HepG2 (cell line): ENCODE results near the gene SND1.

Experiments used
- ARID2 ChIP-seq: sonication (generic); formaldehyde crosslinking; IDR thresholded peaks from 2 replicates; pipeline ENCODE4 v1.8.1; 2022; ENCODE audit warnings: mild to moderate bottlenecking, missing genetic modification reagents, borderline replicate concordance
- ATF2 ChIP-seq: sonication (generic); formaldehyde crosslinking; IDR thresholded peaks from 2 replicates; pipeline ENCODE4 v1.4.0; 2020; ENCODE audit warnings: missing genetic modification reagents
- E2F1 ChIP-seq: sonication (generic); formaldehyde crosslinking; IDR thresholded peaks from 2 replicates; pipeline ENCODE4 v1.5.0; 2020; ENCODE audit warnings: missing genetic modification reagents
- ETV6 ChIP-seq: sonication (generic); formaldehyde crosslinking; conservative IDR thresholded peaks from 2 replicates; pipeline ENCODE4 v1.4.0; 2020; ENCODE audit warnings: missing genetic modification reagents
- HIVEP1 ChIP-seq: sonication (generic); formaldehyde crosslinking; IDR thresholded peaks from 2 replicates; pipeline ENCODE4 v1.4.0; 2020; ENCODE audit warnings: mild to moderate bottlenecking, missing genetic modification reagents
- SNAPC4 ChIP-seq: sonication (generic); formaldehyde crosslinking; IDR thresholded peaks from 2 replicates; pipeline ENCODE4 v1.4.0; 2020; ENCODE audit warnings: mild to moderate bottlenecking, missing genetic modification reagents
- ZNF558 ChIP-seq: sonication (generic); formaldehyde crosslinking; IDR thresholded peaks from 2 replicates; pipeline ENCODE4 v1.9.0; 2022; ENCODE audit warnings: mild to moderate bottlenecking, missing genetic modification reagents, borderline replicate concordance
- ZNF788 ChIP-seq: sonication (generic); formaldehyde crosslinking; IDR thresholded peaks from 2 replicates; pipeline ENCODE4 v1.5.0; 2020; ENCODE audit warnings: mild to moderate bottlenecking, missing genetic modification reagents, borderline replicate concordance
- TF ChIP-seq, protein P1 (sequence below): sonication (generic); formaldehyde crosslinking; IDR thresholded peaks from 2 replicates; pipeline ENCODE4 v1.8.1; 2023; ENCODE audit warnings: mild to moderate bottlenecking, missing genetic modification reagents
- TF ChIP-seq, protein P2 (sequence below), 2 experiments: IDR thresholded peaks; 2 replicates each; pipeline ENCODE4 v1.6.1; 2011 to 2012; ENCODE audit warnings: low read length in 2 of 2, borderline replicate concordance in 1 of 2, low read depth in 1 of 2, mild to moderate bottlenecking in 1 of 2, moderate library complexity in 1 of 2
- TF ChIP-seq, protein P3 (sequence below): sonication (generic); formaldehyde crosslinking; IDR thresholded peaks from 2 replicates; pipeline ENCODE4 v1.5.0; 2020; ENCODE audit warnings: mild to moderate bottlenecking, missing genetic modification reagents, moderate library complexity

DNA sequence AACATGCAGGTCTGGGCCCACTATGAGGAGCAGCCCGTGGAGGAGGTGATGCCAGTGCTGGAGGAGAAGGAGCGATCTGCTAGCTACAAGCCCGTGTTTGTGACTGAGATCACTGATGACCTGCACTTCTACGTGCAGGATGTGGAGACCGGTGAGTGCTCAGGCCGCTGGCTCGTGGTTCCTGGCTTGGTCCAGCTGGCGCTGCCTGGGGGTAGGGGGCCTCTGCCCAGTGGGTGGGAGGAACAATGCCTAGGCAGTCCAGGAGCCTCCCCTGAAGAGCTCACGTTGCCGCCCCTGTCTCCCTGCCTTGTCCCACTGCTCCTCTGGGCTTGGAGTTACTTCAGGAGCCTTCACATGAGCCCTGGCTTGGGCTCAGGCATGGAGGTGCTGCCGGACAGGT lies 429.4 kb downstream of the SND1 start:
- TF ChIP-seq SNAPC4 (CRISPR knock-in tag), result no peak
- no peak for TF ChIP-seq ZNF788 (CRISPR knock-in tag)
- TF ChIP-seq, protein P1, sequence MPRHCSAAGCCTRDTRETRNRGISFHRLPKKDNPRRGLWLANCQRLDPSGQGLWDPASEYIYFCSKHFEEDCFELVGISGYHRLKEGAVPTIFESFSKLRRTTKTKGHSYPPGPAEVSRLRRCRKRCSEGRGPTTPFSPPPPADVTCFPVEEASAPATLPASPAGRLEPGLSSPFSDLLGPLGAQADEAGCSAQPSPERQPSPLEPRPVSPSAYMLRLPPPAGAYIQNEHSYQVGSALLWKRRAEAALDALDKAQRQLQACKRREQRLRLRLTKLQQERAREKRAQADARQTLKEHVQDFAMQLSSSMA (CRISPR knock-in tag), result no peak
- no peak for TF ChIP-seq ARID2 (CRISPR knock-in tag)
- no peak for TF ChIP-seq ZNF558 (CRISPR knock-in tag)
- no peak for TF ChIP-seq ETV6
- TF ChIP-seq, protein P2, sequence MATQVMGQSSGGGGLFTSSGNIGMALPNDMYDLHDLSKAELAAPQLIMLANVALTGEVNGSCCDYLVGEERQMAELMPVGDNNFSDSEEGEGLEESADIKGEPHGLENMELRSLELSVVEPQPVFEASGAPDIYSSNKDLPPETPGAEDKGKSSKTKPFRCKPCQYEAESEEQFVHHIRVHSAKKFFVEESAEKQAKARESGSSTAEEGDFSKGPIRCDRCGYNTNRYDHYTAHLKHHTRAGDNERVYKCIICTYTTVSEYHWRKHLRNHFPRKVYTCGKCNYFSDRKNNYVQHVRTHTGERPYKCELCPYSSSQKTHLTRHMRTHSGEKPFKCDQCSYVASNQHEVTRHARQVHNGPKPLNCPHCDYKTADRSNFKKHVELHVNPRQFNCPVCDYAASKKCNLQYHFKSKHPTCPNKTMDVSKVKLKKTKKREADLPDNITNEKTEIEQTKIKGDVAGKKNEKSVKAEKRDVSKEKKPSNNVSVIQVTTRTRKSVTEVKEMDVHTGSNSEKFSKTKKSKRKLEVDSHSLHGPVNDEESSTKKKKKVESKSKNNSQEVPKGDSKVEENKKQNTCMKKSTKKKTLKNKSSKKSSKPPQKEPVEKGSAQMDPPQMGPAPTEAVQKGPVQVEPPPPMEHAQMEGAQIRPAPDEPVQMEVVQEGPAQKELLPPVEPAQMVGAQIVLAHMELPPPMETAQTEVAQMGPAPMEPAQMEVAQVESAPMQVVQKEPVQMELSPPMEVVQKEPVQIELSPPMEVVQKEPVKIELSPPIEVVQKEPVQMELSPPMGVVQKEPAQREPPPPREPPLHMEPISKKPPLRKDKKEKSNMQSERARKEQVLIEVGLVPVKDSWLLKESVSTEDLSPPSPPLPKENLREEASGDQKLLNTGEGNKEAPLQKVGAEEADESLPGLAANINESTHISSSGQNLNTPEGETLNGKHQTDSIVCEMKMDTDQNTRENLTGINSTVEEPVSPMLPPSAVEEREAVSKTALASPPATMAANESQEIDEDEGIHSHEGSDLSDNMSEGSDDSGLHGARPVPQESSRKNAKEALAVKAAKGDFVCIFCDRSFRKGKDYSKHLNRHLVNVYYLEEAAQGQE (IDR thresholded peaks at IDR 0.05; ENCODE audit: borderline replicate concordance in 1 of 2, low read depth in 1 of 2, low read length in 2 of 2), result no peak
- TF ChIP-seq HIVEP1 (CRISPR knock-in tag), result no peak
- no peak for TF ChIP-seq E2F1 (CRISPR knock-in tag)
- TF ChIP-seq ATF2 (CRISPR knock-in tag), result no peak
- TF ChIP-seq, protein P3, sequence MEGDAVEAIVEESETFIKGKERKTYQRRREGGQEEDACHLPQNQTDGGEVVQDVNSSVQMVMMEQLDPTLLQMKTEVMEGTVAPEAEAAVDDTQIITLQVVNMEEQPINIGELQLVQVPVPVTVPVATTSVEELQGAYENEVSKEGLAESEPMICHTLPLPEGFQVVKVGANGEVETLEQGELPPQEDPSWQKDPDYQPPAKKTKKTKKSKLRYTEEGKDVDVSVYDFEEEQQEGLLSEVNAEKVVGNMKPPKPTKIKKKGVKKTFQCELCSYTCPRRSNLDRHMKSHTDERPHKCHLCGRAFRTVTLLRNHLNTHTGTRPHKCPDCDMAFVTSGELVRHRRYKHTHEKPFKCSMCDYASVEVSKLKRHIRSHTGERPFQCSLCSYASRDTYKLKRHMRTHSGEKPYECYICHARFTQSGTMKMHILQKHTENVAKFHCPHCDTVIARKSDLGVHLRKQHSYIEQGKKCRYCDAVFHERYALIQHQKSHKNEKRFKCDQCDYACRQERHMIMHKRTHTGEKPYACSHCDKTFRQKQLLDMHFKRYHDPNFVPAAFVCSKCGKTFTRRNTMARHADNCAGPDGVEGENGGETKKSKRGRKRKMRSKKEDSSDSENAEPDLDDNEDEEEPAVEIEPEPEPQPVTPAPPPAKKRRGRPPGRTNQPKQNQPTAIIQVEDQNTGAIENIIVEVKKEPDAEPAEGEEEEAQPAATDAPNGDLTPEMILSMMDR (CRISPR knock-in tag), result no peak
